ENCODE results near the gene SPATA31C1.

Gene SPATA31C1

DNA sequence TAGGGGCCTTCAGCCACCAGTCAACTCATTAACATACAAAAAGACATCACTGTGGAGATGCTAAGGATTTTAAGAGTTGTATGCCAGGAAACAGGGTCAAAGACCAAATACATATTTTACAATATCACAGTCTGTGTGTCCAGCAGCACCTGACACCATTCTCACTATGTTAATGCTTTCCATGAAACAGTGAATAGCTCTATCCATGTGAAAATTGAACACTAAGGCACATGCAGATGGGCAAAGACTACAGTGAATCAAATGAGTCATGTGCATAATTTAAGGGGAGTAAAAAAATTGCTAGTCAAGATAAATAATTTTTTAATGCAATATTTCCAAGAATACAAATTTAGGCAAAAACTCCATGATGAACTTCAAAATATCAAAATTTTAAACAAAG, 42.7 kb upstream of the SPATA31C1 start:
- Histone ChIP-seq H3K9ac (ENCODE audit: low read length) (no peak overlapping the region), H3K79me2 (ENCODE audit: low read length) (no peaks in the 10 kb centered on the region), H3K4me1 (ENCODE audit: low read length) (no peaks in the 10 kb centered on the region), H3K4me3 (ENCODE audit: low read length) (no peak overlapping the region), H4K20me1 (ENCODE audit: insufficient read depth, low read length) (no peaks in the 10 kb centered on the region), H3K4me2 (ENCODE audit: low read depth, low read length) (no peak overlapping the region), H3K9me3 (replicated peaks; ENCODE audit: insufficient read depth, low read length) (no peaks in the 10 kb centered on the region), H3F3A (ENCODE audit: insufficient read depth, low read length) (no peaks in the 10 kb centered on the region), H3K9me2 (replicated peaks; ENCODE audit: insufficient read depth, low read length) (no peaks in the 10 kb centered on the region), H3K27me3 (replicated peaks; ENCODE audit: insufficient read depth, low read length) (no peaks in the 10 kb centered on the region), H2AFZ (ENCODE audit: low read length) (no peak overlapping the region), H3K27ac (ENCODE audit: low read length) (no peak overlapping the region), H3K36me3 (replicated peaks; ENCODE audit: insufficient read depth, low read length) (no peaks in the 10 kb centered on the region)
- no peak for DNase-seq
- no peak for TF ChIP-seq EZH2phosphoT487 (IDR thresholded peaks at IDR 0.05; ENCODE audit: low read length)
- TF ChIP-seq, protein P1, sequence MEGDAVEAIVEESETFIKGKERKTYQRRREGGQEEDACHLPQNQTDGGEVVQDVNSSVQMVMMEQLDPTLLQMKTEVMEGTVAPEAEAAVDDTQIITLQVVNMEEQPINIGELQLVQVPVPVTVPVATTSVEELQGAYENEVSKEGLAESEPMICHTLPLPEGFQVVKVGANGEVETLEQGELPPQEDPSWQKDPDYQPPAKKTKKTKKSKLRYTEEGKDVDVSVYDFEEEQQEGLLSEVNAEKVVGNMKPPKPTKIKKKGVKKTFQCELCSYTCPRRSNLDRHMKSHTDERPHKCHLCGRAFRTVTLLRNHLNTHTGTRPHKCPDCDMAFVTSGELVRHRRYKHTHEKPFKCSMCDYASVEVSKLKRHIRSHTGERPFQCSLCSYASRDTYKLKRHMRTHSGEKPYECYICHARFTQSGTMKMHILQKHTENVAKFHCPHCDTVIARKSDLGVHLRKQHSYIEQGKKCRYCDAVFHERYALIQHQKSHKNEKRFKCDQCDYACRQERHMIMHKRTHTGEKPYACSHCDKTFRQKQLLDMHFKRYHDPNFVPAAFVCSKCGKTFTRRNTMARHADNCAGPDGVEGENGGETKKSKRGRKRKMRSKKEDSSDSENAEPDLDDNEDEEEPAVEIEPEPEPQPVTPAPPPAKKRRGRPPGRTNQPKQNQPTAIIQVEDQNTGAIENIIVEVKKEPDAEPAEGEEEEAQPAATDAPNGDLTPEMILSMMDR (IDR thresholded peaks at IDR 0.05; ENCODE audit: low read length) = no peak
- no peak for TF ChIP-seq EZH2 (optimal IDR thresholded peaks at IDR 0.05; ENCODE audit: low read depth, low read length)

DNA sequence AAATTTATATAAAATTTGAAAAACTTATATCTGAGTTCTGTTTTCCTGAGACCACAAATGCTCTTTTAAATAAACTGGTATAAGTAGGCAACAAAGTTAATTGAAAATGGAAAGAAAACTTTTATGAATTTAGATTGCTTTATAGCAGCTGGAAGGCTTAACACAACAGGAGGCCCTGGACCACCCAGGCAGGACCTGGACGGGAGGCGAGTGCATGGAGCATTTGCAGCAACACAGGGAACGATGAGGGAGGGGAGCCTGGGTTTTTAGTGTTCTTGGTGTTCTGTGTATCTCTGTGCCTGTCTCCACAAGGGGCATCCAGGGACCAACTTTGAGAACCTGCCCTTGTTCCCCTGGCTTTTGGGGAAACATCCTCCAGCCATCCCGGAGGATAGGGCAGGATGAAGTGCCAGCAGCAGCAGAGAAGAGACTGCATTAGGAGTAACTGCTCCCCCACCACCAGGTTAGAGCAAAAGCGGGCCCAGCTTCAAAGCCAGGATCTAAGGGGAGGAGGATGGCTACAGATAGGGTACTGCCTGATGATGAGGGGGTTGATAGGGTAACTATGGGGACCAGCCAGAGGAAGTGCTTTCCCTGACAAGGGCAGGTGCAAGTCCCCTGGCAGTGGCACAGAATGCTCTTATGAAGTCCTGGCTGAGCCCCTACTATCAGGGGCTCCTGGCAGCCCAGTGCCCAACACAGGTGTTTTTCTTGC, 41.8 kb upstream of the SPATA31C1 start:
- no peak for TF ChIP-seq EZH2 (optimal IDR thresholded peaks at IDR 0.05; ENCODE audit: low read depth, low read length)
- TF ChIP-seq, protein P1 (IDR thresholded peaks at IDR 0.05; ENCODE audit: low read length) = no peak
- TF ChIP-seq EZH2phosphoT487 (IDR thresholded peaks at IDR 0.05; ENCODE audit: low read length) = no peak
- H3K79me2 ChIP-seq (ENCODE audit: low read length) = no peaks in the 10 kb centered on the region
- H3K27me3 ChIP-seq (replicated peaks; ENCODE audit: insufficient read depth, low read length) = no peaks in the 10 kb centered on the region
- no peaks in the 10 kb centered on the region for H3K36me3 ChIP-seq (replicated peaks; ENCODE audit: insufficient read depth, low read length)
- no peak overlapping the region for H2AFZ ChIP-seq (ENCODE audit: low read length)
- H3K4me3 ChIP-seq (ENCODE audit: low read length) = no peak overlapping the region
- H3K9ac ChIP-seq (ENCODE audit: low read length) = no peak overlapping the region
- H3K9me2 ChIP-seq (replicated peaks; ENCODE audit: insufficient read depth, low read length) = no peaks in the 10 kb centered on the region
- no peaks in the 10 kb centered on the region for H3F3A ChIP-seq (ENCODE audit: insufficient read depth, low read length)
- H4K20me1 ChIP-seq (ENCODE audit: insufficient read depth, low read length) = no peaks in the 10 kb centered on the region
- H3K4me2 ChIP-seq (ENCODE audit: low read depth, low read length) = no peak overlapping the region
- H3K9me3 ChIP-seq (replicated peaks; ENCODE audit: insufficient read depth, low read length) = no peaks in the 10 kb centered on the region
- no peak for DNase-seq
- H3K27ac ChIP-seq (ENCODE audit: low read length) = no peak overlapping the region
- no peaks in the 10 kb centered on the region for H3K4me1 ChIP-seq (ENCODE audit: low read length)

DNA sequence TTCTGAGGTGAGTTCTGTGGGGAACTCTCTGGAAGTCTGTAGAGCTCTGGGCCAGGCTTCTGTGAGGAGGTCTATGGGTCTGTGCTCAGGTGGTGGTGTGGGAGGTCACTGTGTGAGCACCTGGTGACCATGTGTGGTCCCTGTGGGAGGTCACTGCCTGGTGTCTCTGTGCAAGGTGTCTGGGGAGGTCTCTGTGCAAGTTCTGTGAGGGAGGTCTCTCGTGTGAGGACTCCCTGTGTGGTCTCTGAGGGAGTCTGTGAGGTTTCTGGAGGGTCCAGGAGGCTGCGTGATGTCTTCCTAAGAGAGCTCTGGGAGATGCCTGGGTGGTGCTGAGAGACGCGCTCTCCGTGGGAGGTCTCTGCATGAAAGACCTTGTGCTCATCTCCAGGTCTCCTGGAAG, 41.1 kb upstream of the SPATA31C1 start:
- no peak for DNase-seq
- Histone ChIP-seq H3F3A (ENCODE audit: insufficient read depth, low read length) (no peaks in the 10 kb centered on the region), H3K36me3 (replicated peaks; ENCODE audit: insufficient read depth, low read length) (no peaks in the 10 kb centered on the region), H3K27ac (ENCODE audit: low read length) (no peak overlapping the region), H3K4me3 (ENCODE audit: low read length) (no peak overlapping the region), H3K9me2 (replicated peaks; ENCODE audit: insufficient read depth, low read length) (no peaks in the 10 kb centered on the region), H3K4me1 (ENCODE audit: low read length) (no peaks in the 10 kb centered on the region), H2AFZ (ENCODE audit: low read length) (no peak overlapping the region), H3K9ac (ENCODE audit: low read length) (no peak overlapping the region), H3K27me3 (replicated peaks; ENCODE audit: insufficient read depth, low read length) (no peaks in the 10 kb centered on the region), H3K79me2 (ENCODE audit: low read length) (no peaks in the 10 kb centered on the region), H4K20me1 (ENCODE audit: insufficient read depth, low read length) (no peaks in the 10 kb centered on the region), H3K9me3 (replicated peaks; ENCODE audit: insufficient read depth, low read length) (no peaks in the 10 kb centered on the region), H3K4me2 (ENCODE audit: low read depth, low read length) (no peak overlapping the region)
- TF ChIP-seq EZH2phosphoT487 (IDR thresholded peaks at IDR 0.05; ENCODE audit: low read length) = no peak
- TF ChIP-seq, protein P1 (IDR thresholded peaks at IDR 0.05; ENCODE audit: low read length) = no peak
- TF ChIP-seq EZH2 (optimal IDR thresholded peaks at IDR 0.05; ENCODE audit: low read depth, low read length) = no peak

Data from MM.1S (cell line).